ENCODE measurements around the gene LZTS2.
A peak's percentile ranks its signal among the peaks of the same experiment; 100 is the strongest.

DNA sequence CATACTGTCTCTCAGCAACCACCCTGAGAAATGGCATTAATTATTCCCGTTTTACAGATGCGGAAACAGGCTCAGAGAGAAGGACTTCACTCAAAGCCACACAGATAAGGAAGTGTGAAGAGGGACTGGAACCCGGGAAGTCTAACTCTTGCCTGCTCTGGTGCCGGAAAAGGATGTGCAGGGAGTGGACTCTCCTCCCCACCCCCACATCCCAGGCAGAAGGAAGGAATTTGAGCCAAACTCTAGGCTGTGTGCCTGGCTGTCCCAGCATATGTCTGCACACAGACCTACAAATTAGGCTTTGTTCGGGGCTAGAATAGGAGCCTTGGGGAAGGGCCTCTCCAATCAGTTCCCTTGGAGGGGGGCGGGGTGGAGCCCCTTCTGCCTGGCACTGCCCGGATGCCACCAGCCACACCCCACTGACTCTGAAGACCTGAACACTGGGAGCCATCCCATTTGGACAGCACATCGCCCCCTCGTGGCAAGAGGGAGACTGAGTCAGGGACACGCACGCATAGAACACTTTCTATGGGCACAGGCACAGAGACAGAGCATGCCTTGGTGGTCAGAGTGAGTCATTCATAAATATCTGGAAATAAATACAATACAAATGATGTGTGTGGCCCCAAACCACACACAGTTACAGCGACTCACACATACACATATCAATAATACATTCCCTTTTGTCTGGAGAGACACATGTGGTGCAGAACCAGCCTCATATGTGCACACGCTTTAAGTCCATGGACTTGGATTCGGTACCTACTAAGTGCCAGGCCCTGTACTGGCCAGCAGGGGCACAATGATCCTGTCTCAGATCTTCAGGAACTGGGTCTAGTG lies 13.1 kb downstream of the LZTS2 start:
- TF ChIP-seq CHD2 (IDR thresholded peaks at IDR 0.05; ENCODE audit: low read length, partially characterized antibody): no peak
- TF ChIP-seq MAZ (IDR thresholded peaks at IDR 0.05; ENCODE audit: borderline replicate concordance, low read depth, low read length): no peak
- TF ChIP-seq, protein P1, sequence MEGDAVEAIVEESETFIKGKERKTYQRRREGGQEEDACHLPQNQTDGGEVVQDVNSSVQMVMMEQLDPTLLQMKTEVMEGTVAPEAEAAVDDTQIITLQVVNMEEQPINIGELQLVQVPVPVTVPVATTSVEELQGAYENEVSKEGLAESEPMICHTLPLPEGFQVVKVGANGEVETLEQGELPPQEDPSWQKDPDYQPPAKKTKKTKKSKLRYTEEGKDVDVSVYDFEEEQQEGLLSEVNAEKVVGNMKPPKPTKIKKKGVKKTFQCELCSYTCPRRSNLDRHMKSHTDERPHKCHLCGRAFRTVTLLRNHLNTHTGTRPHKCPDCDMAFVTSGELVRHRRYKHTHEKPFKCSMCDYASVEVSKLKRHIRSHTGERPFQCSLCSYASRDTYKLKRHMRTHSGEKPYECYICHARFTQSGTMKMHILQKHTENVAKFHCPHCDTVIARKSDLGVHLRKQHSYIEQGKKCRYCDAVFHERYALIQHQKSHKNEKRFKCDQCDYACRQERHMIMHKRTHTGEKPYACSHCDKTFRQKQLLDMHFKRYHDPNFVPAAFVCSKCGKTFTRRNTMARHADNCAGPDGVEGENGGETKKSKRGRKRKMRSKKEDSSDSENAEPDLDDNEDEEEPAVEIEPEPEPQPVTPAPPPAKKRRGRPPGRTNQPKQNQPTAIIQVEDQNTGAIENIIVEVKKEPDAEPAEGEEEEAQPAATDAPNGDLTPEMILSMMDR (IDR thresholded peaks at IDR 0.05): peak; percentile 95
- no peak for TF ChIP-seq POLR2A (IDR thresholded peaks at IDR 0.05; ENCODE audit: low read length)
- no peak for TF ChIP-seq ESRRA (IDR thresholded peaks at IDR 0.05; ENCODE audit: borderline replicate concordance, low read length)
- TF ChIP-seq KDM1A (IDR thresholded peaks at IDR 0.05; ENCODE audit: low read depth): peak; percentile 86
- no peak for TF ChIP-seq PHF8 (IDR thresholded peaks at IDR 0.05; ENCODE audit: borderline replicate concordance, low read depth)
- TF ChIP-seq, protein P2, sequence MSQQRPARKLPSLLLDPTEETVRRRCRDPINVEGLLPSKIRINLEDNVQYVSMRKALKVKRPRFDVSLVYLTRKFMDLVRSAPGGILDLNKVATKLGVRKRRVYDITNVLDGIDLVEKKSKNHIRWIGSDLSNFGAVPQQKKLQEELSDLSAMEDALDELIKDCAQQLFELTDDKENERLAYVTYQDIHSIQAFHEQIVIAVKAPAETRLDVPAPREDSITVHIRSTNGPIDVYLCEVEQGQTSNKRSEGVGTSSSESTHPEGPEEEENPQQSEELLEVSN (IDR thresholded peaks at IDR 0.05; ENCODE audit: borderline replicate concordance, low read depth): no peak
- TF ChIP-seq POLR2AphosphoS2 (conservative IDR thresholded peaks at IDR 0.05; ENCODE audit: low read length): no peak
- TF ChIP-seq, protein P3, sequence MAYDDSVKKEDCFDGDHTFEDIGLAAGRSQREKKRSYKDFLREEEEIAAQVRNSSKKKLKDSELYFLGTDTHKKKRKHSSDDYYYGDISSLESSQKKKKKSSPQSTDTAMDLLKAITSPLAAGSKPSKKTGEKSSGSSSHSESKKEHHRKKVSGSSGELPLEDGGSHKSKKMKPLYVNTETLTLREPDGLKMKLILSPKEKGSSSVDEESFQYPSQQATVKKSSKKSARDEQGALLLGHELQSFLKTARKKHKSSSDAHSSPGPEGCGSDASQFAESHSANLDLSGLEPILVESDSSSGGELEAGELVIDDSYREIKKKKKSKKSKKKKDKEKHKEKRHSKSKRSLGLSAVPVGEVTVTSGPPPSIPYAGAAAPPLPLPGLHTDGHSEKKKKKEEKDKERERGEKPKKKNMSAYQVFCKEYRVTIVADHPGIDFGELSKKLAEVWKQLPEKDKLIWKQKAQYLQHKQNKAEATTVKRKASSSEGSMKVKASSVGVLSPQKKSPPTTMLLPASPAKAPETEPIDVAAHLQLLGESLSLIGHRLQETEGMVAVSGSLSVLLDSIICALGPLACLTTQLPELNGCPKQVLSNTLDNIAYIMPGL (CRISPR knock-in tag; IDR thresholded peaks at IDR 0.05; ENCODE audit: borderline replicate concordance): no peak
- TF ChIP-seq, protein P4, sequence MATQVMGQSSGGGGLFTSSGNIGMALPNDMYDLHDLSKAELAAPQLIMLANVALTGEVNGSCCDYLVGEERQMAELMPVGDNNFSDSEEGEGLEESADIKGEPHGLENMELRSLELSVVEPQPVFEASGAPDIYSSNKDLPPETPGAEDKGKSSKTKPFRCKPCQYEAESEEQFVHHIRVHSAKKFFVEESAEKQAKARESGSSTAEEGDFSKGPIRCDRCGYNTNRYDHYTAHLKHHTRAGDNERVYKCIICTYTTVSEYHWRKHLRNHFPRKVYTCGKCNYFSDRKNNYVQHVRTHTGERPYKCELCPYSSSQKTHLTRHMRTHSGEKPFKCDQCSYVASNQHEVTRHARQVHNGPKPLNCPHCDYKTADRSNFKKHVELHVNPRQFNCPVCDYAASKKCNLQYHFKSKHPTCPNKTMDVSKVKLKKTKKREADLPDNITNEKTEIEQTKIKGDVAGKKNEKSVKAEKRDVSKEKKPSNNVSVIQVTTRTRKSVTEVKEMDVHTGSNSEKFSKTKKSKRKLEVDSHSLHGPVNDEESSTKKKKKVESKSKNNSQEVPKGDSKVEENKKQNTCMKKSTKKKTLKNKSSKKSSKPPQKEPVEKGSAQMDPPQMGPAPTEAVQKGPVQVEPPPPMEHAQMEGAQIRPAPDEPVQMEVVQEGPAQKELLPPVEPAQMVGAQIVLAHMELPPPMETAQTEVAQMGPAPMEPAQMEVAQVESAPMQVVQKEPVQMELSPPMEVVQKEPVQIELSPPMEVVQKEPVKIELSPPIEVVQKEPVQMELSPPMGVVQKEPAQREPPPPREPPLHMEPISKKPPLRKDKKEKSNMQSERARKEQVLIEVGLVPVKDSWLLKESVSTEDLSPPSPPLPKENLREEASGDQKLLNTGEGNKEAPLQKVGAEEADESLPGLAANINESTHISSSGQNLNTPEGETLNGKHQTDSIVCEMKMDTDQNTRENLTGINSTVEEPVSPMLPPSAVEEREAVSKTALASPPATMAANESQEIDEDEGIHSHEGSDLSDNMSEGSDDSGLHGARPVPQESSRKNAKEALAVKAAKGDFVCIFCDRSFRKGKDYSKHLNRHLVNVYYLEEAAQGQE (IDR thresholded peaks at IDR 0.05): no peak

All from A549 (cell line).